Endodermal cell (in vitro differentiated cells): Measurements from ENCODE around the gene SLC4A1AP. TPM values are rescaled to one million over a fixed set of nuclear protein-coding genes. Genes with fewer than 3 reads are reported as not detected.

Experiments used
- DNase-seq: peaks from one replicate; pipeline ENCODE4 v3.0.0-alpha.2; 2017
- H3K27ac ChIP-seq: 2 replicates; pipeline ENCODE4 v1.5.1; 2013; ENCODE audit warnings: mild to moderate bottlenecking, low read depth, low read length, moderate library complexity
- H3K27me3 ChIP-seq: 2 replicates; pipeline ENCODE4 v1.6.1; 2013; ENCODE audit warnings: mild to moderate bottlenecking, low read length, moderate library complexity; ENCODE audit not compliant: insufficient read depth, control insufficient read depth, poor library complexity, severe bottlenecking
- H3K36me3 ChIP-seq: 2 replicates; pipeline ENCODE4 v1.7.0; 2013; ENCODE audit warnings: mild to moderate bottlenecking, low read length, moderate library complexity; ENCODE audit not compliant: control insufficient read depth, insufficient read depth
- H3K4me1 ChIP-seq: one replicate; pipeline ENCODE4 v1.7.0; 2013; ENCODE audit warnings: low read length; ENCODE audit not compliant: control insufficient read depth, insufficient read depth
- H3K4me3 ChIP-seq: 2 replicates; pipeline ENCODE4 v1.5.1; 2013; ENCODE audit warnings: mild to moderate bottlenecking, low read length, moderate library complexity
- H3K9ac ChIP-seq: 2 replicates; pipeline ENCODE4 v1.6.1; 2013; ENCODE audit warnings: mild to moderate bottlenecking, low read length, moderate library complexity; ENCODE audit not compliant: poor library complexity, severe bottlenecking; ENCODE audit errors: extremely low read depth
- H3K9me3 ChIP-seq: 2 replicates; pipeline ENCODE4 v1.6.1; 2013; ENCODE audit warnings: mild to moderate bottlenecking, low read length, moderate library complexity; ENCODE audit not compliant: control insufficient read depth
- H3K27ac Mint-ChIP-seq: 2 replicates; pipeline ENCODE4 v1.8.0; 2020; ENCODE audit warnings: mixed read lengths
- H3K27me3 Mint-ChIP-seq: 2 replicates; pipeline ENCODE4 v1.8.0; 2021; ENCODE audit warnings: mild to moderate bottlenecking, mixed read lengths; ENCODE audit not compliant: insufficient read depth
- H3K36me3 Mint-ChIP-seq: 2 replicates; pipeline ENCODE4 v1.8.0; 2020; ENCODE audit warnings: low read depth, mixed read lengths
- H3K4me1 Mint-ChIP-seq: 2 replicates; pipeline ENCODE4 v1.8.0; 2020; ENCODE audit warnings: mixed read lengths
- H3K4me3 Mint-ChIP-seq: 2 replicates; pipeline ENCODE4 v1.8.0; 2020; ENCODE audit warnings: mild to moderate bottlenecking, moderate library complexity, mixed read lengths
- H3K9me3 Mint-ChIP-seq: 2 replicates; pipeline ENCODE4 v1.8.0; 2020; ENCODE audit warnings: mild to moderate bottlenecking, mixed read lengths
- WGBS, 2 experiments: methylation state at CpG; one replicate each; pipeline versions ENCODE4 v1.1.5 to v1.1.7; 2013; ENCODE audit warnings: missing lambda C conversion rate in 2 of 2, mixed read lengths in 1 of 2; ENCODE audit not compliant: insufficient coverage in 1 of 2, insufficient read length in 1 of 2; 5-methylcytosine and 5-hydroxymethylcytosine counted together
- total RNA-seq, 2 donors: library from RNA; stranded (reverse); fragmentation: NEBNext Ultra II Directional in 1 of 2; extraction: Animal tissue kit (Norgen Biotek cat#: 25700) in 1 of 2; gene quantifications; 2 replicates in 1 of 2; 3 replicates in 1 of 2; pipeline ENCODE4 v1.2.1, GENCODE V29; 2021
- TF ChIP-seq, protein P1 (sequence below): fragments of 200-600 bp; sonication (generic); conservative IDR thresholded peaks from 2 replicates; pipeline ENCODE4 v1.5.0; 2021; ENCODE audit warnings: antibody characterized with exemption, mild to moderate bottlenecking

SLC4A1AP gene
- total RNA-seq, 2 donors from 2014 or later: 24.7 to 24.9 TPM

DNA sequence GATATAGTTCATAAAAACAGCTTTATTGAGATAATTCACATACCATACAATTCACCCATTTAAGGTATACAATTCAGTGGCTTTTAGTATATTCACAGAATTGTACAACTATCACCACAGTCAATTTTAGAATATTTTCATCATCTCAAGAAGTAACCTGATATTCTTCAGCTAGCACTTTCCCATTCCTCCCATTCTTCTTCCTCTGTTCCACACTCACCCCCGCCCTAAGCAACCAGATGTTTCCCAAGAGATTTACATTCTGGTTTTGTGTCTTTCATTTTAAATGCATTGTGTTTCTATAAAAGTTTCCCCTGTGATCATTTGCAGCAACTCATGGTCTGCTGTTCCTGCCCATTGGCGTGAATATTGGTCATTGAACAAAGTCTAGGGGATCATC lies 29.4 kb upstream of the SLC4A1AP start:
- no peak overlapping the region for H3K4me3 Mint-ChIP-seq
- TF ChIP-seq, protein P1, sequence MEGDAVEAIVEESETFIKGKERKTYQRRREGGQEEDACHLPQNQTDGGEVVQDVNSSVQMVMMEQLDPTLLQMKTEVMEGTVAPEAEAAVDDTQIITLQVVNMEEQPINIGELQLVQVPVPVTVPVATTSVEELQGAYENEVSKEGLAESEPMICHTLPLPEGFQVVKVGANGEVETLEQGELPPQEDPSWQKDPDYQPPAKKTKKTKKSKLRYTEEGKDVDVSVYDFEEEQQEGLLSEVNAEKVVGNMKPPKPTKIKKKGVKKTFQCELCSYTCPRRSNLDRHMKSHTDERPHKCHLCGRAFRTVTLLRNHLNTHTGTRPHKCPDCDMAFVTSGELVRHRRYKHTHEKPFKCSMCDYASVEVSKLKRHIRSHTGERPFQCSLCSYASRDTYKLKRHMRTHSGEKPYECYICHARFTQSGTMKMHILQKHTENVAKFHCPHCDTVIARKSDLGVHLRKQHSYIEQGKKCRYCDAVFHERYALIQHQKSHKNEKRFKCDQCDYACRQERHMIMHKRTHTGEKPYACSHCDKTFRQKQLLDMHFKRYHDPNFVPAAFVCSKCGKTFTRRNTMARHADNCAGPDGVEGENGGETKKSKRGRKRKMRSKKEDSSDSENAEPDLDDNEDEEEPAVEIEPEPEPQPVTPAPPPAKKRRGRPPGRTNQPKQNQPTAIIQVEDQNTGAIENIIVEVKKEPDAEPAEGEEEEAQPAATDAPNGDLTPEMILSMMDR: no peak
- Histone ChIP-seq H3K9ac (no peak overlapping the region), H3K27me3 (no peaks in the 10 kb centered on the region), H3K4me3 (no peak overlapping the region), H3K9me3 (no peaks in the 10 kb centered on the region), H3K36me3 (peaks cover 83% of the 10 kb centered on the region), H3K27ac (no peak overlapping the region), H3K4me1 (no peaks in the 10 kb centered on the region)
- H3K36me3 Mint-ChIP-seq: peaks cover 58% of the 10 kb centered on the region
- no peak overlapping the region for H3K27ac Mint-ChIP-seq
- 83 to 94% methylated on average over 1 to 2 of the region's 2 CpGs for WGBS, 2 experiments
- no peak for DNase-seq
- H3K27me3 Mint-ChIP-seq: no peaks in the 10 kb centered on the region
- H3K9me3 Mint-ChIP-seq: no peaks in the 10 kb centered on the region
- peaks cover 6% of the 10 kb centered on the region for H3K4me1 Mint-ChIP-seq

DNA sequence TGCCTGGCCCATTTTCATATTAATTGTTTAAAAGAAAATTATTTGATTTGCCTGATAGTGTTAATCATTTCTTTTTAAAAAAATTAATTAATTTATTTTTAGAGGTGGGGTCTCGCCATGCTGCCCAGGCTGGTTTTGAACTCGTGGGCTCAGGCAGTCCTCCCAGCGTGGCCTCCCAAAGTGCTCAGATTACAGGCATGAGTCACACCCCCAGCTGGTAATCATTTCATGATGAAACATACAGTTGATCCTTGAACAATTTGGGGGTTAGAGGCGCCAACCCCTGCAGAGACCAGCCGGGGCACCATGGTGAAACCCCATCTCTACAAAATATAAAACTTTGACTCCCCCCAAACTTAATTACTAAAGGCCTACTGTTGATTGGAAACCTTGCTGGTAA lies 26.9 kb upstream of the SLC4A1AP start:
- Histone ChIP-seq H3K4me1 (no peaks in the 10 kb centered on the region), H3K27me3 (no peaks in the 10 kb centered on the region), H3K36me3 (peaks cover 93% of the 10 kb centered on the region), H3K4me3 (no peak overlapping the region), H3K9ac (no peak overlapping the region), H3K27ac (no peak overlapping the region), H3K9me3 (no peaks in the 10 kb centered on the region)
- no peaks in the 10 kb centered on the region for H3K27me3 Mint-ChIP-seq
- H3K4me1 Mint-ChIP-seq: peaks cover 5% of the 10 kb centered on the region
- no peak overlapping the region for H3K27ac Mint-ChIP-seq
- peaks cover 63% of the 10 kb centered on the region for H3K36me3 Mint-ChIP-seq
- TF ChIP-seq, protein P1: no peak
- no peak overlapping the region for H3K4me3 Mint-ChIP-seq
- 82 to 93% methylated on average over 3 to 5 of the region's 5 CpGs for WGBS, 2 experiments
- H3K9me3 Mint-ChIP-seq: no peaks in the 10 kb centered on the region
- no peak for DNase-seq

DNA sequence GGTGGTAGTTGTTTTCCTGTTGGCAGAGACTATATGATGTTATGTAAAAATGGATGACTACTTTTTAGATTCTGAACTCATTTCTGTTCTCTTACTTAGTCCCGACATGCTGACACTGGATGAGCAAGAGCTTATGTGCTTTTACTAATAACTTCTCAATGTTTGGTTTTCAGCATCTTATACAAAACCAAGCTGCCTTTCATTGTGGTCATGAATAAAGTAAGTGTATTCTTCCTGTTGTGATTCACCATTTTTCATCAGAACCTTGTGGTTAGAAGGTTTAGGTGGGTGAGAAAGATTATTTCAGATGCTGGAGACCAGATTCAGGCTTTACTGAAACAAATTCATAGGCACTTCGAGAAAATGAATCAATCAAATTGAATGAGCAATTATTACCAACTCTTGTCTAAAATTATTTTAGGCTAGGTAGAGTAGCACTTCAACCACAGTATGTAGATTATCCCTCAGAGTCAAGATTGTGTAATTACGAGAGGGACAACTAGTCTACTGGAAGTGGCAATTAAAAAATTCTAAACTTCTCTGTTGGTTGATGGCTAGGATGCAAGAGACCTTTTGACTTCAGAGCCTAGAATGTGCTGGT lies 25.6 kb upstream of the SLC4A1AP start:
- Histone ChIP-seq H3K4me1 (no peaks in the 10 kb centered on the region), H3K9ac (no peak overlapping the region), H3K9me3 (no peaks in the 10 kb centered on the region), H3K36me3 (peaks cover 86% of the 10 kb centered on the region), H3K27me3 (no peaks in the 10 kb centered on the region), H3K27ac (no peak overlapping the region), H3K4me3 (no peak overlapping the region)
- 95 to 100% methylated on average over 1 to 3 of the region's 3 CpGs for WGBS, 2 experiments
- peaks cover 58% of the 10 kb centered on the region for H3K36me3 Mint-ChIP-seq
- peaks cover 5% of the 10 kb centered on the region for H3K4me1 Mint-ChIP-seq
- no peaks in the 10 kb centered on the region for H3K27me3 Mint-ChIP-seq
- TF ChIP-seq, protein P1: no peak
- no peak overlapping the region for H3K4me3 Mint-ChIP-seq
- no peak for DNase-seq
- H3K27ac Mint-ChIP-seq: no peak overlapping the region
- H3K9me3 Mint-ChIP-seq: no peaks in the 10 kb centered on the region
